NCI-H748 (cell line): Measurements from ENCODE around the gene SPATA31E1.

Experiments
- DNase-seq: peaks from one replicate; lab custom pipeline; 2025; ENCODE audit not compliant: unreplicated experiment; lab: John Stamatoyannopoulos, UW

Gene SPATA31E1

DNA sequence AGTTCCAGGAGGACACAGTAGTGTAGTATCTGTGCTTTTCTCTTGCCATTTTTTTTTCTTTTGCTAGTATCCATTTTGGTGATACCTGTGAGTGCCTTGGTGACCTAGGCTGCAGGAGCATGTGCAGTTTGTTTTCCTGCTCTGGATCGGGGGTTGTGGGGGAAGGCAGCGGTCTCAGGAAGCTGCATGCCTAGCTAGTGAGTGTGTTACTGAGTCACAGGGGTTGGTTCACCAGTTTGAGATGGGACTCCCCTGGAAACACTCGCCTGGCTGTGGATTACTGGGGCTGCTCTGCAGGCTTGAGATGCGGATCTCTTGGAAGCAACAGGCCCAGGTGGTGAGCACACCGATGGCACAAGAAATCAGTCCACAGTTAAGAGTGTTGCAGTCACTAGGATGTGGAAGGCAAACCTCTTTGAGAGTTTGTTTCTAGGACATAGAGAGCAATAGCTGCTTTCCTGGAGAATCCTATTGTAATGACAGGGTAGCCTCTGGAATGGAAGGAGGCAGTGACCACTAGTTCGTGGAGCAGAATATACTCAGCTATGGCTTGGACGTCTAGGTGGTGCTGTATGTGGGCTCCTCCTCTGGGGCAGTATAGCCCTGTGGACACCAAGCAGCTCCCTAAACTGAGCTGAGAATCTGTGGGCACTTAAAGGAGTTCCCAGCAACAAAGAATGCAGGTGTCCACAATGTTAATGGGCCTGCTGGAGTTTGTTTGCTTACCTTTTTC is 20.0 kb upstream of the SPATA31E1 start:
- no peak for DNase-seq

DNA sequence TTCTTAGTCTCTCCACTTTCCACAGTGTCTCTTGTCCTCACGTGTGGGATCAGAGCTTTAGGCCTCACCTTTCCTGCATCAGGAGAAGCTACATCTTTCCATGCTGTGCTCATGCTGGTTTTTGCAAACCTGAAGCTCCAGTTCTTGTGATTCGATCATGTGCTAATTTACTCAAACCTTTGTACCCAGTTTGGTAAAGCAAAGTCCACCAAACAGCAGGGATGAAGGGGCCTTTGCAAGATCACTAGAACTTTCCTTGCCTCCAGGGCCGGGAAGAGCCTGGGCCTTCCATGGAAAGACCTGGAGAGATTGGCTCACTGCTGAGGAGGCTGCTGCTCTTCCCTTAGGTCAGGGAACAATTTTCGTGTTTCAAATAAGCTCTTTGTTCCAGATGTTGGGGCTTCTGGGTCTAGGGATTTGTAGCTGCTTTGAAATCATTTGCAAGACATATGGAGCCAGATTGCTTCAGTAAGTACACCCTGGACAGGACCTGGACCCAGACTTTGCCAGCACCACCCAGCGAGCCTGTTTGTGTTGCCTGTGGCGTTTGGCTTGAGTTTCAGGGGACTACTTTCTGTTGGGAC is 18.7 kb upstream of the SPATA31E1 start:
- DNase-seq, result no peak

DNA sequence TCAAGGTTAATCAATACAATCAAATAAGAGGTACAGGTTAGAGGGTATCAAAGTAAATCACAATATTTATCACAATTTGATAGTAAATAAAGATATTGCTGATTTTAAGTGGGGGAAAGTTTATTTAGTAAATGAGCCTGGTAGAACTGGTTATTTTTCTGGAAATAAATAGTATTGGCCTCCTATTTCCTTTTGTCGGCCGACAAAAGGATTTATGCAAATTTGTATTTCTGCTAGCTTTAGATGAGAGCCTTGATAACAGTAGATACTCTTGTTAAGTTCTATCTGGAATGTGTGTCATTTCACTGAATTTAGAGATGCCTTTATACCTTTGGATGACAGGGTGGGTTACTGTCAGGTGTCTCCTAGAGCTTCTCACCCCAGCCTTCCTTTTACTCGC is 17.8 kb upstream of the SPATA31E1 start:
- DNase-seq, result no peak

DNA sequence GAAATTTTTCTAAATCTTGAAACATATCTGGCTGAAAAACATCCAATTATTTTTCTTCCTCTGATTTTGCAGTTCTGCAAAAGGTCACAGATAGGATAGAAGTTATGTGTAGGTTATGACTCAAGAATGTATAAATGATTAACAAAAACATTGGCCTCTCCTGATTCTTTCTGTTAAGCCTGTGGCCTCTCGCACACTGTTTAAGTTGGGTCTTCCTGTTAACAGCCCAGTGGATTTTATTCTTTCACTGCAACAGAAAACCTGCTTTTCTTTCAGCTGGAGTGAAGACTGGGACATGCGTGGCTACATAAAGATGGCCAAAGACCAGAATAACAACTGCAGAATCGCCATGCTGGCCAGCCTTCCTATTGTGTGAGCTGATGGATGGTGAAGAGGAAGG is 17.1 kb upstream of the SPATA31E1 start:
- no peak for DNase-seq

DNA sequence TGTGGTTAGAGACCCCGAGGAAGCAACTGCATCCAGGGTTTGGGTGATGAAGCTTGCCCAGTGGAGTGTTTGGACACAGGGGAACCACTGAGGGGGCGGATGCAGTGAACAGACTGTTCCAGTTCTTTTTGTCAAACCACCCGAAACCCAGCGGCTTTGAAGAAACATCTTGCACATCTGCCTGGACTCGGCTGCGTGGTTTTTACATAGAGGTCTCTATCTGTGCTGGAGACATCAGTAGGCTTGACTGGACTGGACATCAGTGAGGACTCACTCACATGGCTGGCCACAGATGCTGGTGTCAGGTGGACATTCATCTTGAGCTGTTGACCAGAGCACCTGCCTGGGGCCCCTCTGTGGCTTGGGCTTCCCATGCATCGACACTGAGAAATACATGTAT is 15.3 kb upstream of the SPATA31E1 start:
- no peak for DNase-seq

DNA sequence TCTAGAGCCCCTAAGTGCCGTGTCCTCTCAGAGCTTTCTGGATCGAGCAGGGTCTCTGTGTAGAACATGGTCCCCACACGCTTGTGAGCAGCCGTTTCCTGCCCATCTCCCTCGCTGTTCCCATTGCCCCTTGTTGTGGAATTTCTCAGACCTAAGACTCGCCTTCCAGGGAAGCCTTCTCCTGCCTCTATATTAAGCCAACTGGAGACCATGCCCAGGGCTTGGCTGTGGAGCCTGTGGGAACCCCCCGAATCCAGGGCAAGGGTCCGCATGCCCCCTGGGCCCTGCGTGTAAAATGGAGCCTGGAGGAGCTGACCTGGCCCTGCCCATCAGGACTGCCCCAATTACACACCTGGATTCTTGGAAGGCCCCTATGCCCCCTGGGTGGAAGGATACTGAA is 14.5 kb upstream of the SPATA31E1 start:
- no peak for DNase-seq

DNA sequence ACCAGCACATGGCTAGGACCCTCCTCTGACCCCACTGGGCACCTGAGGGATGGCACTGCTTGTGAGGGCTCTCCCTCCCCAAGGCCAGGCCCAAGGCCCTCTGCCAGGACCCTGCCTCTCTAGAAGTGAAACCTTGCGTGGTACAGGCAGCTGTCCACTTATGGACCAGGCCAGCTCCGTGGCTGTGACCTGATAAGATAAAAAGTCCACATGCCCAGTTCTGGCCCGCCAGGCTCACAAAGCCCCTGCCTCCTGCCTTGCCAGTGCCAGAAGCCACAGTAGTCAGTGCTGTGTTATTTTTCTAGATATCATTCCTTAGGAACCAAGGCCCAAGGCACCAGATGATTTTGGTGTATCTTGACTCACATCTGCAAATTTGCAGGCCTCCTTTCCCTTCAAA is 14.0 kb upstream of the SPATA31E1 start:
- no peak for DNase-seq

DNA sequence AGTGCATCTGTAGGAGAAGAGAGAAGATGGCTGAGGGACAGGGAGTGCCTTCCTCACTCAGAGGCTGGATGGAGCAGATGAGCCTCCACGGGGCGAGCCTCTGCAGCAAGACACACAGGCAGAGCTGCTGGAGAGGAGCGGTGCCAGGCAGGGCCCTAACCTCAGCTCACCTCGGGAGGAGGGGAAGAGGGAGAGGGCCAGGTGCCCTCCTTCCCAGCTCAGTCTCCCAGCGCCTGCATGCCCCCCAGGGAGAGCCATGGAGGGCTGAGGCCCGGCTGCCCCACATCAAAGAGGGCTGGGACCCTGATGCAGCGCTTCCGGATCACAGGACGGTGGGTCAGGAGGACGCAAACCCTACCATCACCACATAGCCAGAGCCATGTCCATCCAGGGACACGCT is 13.6 kb upstream of the SPATA31E1 start:
- no peak for DNase-seq

DNA sequence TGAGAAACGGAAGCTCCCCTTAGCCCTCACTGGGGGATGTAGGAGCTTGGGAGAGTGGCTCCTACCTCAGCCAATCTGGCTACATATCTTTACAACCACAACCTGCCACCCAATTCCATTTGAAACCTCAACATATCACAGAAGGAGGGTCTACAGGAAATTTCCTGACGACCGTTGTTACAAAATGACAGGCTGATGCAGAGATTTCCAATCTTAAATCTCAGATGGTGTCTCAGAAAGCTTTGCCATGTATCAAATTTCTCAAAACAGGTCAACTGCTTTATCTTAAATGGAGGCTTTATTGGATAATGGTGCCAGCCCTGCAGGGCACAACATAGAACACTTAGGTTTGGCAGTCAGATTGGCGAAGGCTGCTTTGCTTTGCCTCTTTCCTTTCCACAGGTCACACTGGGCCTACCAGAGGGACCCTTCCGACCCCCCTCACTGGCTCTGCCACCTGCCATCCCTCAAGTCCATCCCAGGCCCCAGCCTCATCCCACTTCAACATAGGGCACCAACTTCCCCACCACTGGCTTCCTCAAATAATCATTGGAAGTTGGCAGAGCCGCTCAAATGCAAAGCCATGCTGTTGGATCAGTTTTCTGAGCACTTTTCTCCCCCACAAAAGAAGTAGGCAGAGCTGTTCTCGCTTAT is 11.1 kb upstream of the SPATA31E1 start:
- no peak for DNase-seq

DNA sequence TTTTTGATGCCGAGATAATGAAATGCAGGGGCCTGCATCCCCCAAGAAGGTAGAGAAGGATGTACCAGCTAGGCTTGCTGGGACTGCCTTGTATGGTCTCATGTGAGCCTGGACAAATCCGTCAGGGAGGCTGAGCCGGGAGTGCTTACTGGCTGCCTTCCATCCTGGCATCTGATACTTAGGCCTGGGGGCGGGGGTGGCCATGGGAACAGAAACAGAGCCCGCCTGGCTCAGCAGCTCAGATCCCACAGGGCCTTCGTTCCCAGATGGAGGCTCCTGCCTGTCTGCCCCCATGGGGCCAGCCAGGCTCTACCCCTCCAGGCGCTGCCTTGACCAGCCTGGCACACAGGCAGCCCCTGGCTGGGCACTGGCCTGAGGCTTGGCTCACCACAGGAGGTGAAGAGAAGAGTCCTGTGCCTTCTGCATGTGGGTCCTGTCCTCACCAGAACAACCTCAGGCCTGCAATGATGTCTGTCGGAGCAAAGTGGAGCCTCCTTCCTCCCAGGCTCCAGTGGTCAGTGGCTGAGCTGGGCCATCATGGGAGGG is 10.5 kb upstream of the SPATA31E1 start:
- no peak for DNase-seq

DNA sequence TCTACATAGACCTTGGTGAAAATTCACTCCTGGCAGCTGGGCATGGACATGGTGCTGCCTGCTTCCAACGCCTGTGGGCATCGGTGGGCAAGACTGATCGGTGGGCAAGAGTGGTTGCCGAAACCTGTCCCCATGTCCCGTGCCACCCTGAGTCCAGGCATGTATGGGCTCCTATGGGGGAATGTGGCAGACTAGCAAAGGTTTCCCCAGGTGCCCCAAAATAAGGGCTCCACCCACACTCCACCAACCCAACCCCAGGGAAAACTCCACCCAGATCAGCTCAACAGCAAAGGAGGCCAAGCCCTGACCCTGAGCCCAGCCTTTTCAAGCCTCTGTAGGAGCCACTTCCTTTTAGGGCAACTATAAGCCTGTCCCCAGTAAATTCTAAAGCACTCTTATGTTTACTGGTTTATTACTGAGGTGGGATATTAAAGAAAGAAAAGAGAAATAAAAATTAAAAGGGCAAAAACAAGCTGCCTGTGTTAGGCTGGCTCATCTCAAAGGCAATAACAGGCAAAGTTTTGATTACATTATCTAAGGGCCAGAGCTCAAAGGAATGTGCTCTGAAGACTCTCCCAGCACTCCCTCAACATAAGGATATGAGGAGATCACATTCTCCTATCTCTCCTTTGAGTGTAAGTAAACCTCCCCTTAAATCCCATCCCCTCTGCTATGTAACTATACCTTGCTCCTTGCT is 8.9 kb upstream of the SPATA31E1 start:
- DNase-seq, result no peak

DNA sequence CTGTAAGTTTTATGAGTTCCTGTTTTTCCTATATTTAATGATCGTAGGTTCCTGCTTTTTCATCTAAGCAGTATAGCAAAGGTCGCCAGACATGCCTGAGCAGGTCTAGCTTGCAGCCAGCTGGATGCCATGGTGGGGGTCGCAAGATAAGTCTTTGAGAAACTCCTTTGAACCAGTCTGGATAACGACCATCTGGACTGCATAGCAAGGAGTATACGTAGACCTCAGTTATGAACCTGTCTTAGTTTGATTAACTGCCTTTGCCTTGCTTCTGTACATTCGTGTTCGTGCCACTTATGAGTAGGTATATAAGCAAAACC is 8.4 kb upstream of the SPATA31E1 start:
- DNase-seq, result no peak

DNA sequence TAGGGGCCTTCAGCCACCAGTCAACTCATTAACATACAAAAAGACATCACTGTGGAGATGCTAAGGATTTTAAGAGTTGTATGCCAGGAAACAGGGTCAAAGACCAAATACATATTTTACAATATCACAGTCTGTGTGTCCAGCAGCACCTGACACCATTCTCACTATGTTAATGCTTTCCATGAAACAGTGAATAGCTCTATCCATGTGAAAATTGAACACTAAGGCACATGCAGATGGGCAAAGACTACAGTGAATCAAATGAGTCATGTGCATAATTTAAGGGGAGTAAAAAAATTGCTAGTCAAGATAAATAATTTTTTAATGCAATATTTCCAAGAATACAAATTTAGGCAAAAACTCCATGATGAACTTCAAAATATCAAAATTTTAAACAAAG is 7.6 kb upstream of the SPATA31E1 start:
- no peak for DNase-seq

DNA sequence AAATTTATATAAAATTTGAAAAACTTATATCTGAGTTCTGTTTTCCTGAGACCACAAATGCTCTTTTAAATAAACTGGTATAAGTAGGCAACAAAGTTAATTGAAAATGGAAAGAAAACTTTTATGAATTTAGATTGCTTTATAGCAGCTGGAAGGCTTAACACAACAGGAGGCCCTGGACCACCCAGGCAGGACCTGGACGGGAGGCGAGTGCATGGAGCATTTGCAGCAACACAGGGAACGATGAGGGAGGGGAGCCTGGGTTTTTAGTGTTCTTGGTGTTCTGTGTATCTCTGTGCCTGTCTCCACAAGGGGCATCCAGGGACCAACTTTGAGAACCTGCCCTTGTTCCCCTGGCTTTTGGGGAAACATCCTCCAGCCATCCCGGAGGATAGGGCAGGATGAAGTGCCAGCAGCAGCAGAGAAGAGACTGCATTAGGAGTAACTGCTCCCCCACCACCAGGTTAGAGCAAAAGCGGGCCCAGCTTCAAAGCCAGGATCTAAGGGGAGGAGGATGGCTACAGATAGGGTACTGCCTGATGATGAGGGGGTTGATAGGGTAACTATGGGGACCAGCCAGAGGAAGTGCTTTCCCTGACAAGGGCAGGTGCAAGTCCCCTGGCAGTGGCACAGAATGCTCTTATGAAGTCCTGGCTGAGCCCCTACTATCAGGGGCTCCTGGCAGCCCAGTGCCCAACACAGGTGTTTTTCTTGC is 6.7 kb upstream of the SPATA31E1 start:
- no peak for DNase-seq

DNA sequence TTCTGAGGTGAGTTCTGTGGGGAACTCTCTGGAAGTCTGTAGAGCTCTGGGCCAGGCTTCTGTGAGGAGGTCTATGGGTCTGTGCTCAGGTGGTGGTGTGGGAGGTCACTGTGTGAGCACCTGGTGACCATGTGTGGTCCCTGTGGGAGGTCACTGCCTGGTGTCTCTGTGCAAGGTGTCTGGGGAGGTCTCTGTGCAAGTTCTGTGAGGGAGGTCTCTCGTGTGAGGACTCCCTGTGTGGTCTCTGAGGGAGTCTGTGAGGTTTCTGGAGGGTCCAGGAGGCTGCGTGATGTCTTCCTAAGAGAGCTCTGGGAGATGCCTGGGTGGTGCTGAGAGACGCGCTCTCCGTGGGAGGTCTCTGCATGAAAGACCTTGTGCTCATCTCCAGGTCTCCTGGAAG is 6.0 kb upstream of the SPATA31E1 start:
- DNase-seq, result no peak

DNA sequence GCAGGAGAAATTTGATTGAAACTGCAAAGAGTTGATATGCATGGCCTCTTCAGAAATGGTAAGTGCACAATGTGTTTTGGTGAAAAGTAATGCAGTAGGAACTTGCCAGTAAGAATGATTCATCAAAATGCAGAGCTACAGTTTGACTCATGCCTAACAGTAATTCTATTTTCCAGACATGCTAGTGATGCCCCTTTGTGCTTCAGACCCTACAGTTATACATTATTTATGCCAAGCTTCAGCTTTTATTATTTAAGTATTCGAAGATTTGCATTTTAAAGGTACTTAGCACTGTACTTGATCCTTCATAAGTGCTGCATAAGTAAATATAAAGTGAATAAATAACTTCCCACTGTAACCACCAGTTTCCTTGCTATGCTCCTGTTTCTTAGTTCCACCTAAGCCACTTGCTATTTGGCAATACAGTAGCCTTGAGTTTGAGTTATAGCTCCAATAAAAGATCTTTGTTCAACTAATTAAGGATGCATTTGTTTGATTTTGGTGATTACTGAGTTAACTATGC is 3.6 kb upstream of the SPATA31E1 start:
- no peak for DNase-seq

DNA sequence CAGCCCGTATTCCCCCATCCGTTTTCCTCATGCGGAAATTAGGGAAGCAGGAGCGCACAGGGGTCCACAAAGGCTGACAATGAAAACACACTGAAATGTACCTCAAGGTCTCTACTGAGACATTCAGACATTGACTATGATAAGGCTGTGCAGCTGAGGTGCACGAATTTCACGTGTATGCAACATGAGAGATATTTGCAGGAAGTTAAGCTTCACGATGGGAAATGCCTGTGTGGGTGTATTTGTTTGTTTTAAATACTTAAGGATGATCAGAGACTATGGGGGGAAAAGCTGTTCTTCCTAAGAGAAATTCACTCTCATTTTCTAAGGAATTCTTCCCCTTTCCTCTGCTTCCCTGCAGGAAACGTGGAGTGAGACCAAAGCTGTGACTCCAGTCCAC is 2.6 kb upstream of the SPATA31E1 start:
- no peak for DNase-seq

DNA sequence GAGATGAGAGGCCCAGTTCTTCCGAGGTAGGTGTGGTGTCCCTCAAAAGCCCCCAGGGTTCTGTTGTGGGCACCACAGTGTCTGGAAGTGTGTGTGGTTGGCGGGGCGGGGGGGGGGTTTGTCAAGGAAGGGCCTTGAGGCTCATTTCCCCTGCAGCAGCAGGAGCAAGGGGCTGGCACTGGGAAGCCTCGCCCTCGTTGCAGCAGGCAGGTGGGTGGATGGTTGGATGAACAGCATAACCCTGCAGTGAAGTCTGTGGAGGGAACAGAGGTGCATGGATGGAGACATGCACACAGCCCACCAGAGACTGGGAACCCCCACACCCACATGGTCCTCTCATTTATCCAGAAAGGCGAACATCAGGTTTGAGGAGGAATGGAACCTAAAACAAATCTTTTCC is 2.0 kb upstream of the SPATA31E1 start:
- no peak for DNase-seq

DNA sequence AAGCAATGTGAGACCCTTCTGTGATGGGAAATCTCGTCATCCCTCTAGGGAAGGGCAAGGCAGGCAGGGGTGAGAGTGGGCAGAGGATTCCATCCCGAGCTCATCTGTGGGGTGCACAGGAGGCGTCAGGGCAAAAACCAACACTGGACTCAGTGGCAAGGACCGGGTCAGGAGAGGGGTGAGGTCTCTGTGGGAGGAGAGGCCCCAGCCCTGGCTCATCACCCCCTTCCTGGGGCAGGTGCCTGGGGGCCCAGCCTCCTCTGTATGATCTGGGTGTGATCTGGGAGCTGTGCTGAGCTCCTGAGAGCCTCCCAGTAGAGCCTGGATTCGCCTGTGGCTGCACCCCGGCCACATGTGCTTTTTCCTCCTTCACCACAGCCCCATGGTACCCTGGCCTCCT is 597 bp downstream of the SPATA31E1 start:
- DNase-seq, result no peak

DNA sequence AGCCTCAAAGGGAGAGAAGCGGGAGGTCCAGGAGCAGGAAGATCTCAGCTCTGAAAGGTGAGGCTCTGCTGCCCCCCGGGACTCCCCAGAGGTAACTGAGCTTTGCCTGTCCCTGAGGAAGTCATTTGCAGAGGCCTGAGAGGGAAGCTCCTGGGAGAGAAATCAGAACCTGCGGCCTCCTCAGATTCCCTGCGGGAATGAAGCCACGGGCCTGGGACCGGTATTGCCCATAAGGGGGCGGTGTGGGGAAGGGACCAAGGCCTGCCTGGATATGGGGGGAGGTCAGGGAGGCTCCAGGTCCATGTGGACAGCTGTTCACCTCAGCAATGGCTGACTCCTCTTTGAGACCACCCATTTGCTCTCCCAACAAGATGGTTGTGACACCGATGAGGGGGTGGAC is 1.3 kb downstream of the SPATA31E1 start:
- no peak for DNase-seq
